ENCODE data around the gene GARS1.

- TF ChIP-seq CTCF (conservative IDR thresholded peaks at IDR 0.05) (no peak), EZH2 (IDR thresholded peaks at IDR 0.05; ENCODE audit: low read depth) (no peak)
These were observed 87.1 kb downstream of the GARS1 start for GRCh38 chr7:30681815-30682211.
